Measurements from ENCODE around the gene OVOL3. TPM values are rescaled to one million over a fixed set of nuclear protein-coding genes. Genes with fewer than 3 reads are reported as not detected.

OVOL3 gene
- total and polyA plus RNA-seq, 11 donors = not detected

DNA sequence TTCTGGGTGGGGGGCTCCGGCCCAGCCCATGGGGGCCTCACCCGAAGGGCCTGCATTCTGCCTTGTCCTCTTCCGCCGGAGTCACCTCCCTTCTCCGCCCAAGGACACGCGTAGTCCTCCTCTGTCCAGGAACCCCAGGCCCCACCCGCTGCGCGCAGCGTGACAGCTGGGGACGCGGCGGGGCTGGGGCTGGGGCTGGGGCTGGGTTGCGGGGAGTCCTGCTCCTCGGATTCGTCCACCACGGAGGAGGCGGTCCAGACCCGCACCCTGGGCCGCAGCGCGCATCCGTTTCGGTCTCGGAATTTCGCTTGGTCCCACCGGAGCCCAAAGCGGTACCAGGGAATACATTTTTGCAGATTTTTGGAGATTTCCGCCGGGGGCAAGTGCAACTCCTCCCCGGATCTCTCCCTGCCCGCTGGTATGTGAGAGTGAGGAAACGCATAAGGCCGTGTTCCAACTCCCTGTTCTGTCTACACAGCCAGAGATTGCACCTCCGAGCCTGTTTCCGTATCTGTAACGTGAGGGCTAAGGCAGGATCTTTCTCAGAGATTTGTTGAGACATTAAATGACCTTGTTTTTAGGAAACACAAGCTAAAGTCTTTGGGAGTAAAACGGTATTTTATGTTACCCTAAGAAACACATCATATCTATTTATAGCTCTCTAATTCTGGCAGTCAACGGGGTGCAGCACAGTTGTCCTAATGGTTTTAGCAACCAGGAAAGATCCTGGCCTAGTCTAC lies 41.6 kb downstream of the OVOL3 start, which contains the start of gene COX7A1:
Gene COX7A1 (minus strand): TSS at position 96 of the 740 bp plus-strand sequence. CDS start 40 bp downstream, at position 56.
- no peaks in the 10 kb centered on the region for H3K27me3 ChIP-seq
- peaks cover 0 to 45% (median 25%) of the 10 kb centered on the region in 12 donors for H3K4me1 ChIP-seq
- WGBS, 4 donors = 1 to 14% (median 5%) methylated on average over 11 to 40 of the region's 40 CpGs
- H3K36me3 ChIP-seq = peaks cover 0 to 36% (median 33%) of the 10 kb centered on the region in 9 donors
- TF ChIP-seq POLR2A (IDR thresholded peaks at IDR 0.05) (peak; percentile 78 to 80), CTCF (IDR thresholded peaks at IDR 0.05) (no peak)
- ATAC-seq (peak; percentile 91 to 93 (median 92)), DNase-seq (peak; percentile 88 to 93 (median 90))
- H3K4me3 ChIP-seq = peak within 1 kb of the TSS; percentile 57 to 94 (median 79)
- intact Hi-C loops (cut with DNase I) = loop anchor here in 5 of 10 donors (1.0 kb wide), 3 partner anchors 12 to 17 kb away; partner anchors contain the start of gene CAPNS1 (in 4 of the 5)
- H3K27ac ChIP-seq = peak within 1 kb of the TSS; percentile 97 to 100 (median 99)
- no peaks in the 10 kb centered on the region for H3K9me3 ChIP-seq

DNA sequence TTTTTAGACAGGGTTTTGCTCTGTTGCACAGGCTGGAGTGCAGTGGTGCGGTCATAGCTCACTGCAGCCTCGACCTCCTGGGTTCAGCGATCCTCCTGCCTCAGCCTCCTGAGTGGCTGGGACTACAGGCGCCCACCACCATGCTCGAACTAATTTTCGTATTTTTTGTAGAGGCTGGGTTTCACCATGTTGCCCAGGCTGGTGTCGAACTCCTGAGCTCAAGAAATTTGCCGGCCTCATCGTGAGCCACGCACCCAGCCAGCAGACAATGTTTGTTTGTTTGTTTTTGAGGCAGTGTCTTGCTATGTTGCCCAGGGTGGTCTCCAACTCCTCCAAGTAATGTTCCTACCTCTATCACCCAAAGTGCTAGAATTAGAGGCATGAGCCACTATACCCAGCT lies 42.2 kb downstream of the OVOL3 start:
- Histone ChIP-seq H3K27me3 (no peaks in the 10 kb centered on the region), H3K9me3 (no peaks in the 10 kb centered on the region), H3K4me1 (peaks cover 0 to 48% (median 25%) of the 10 kb centered on the region in 12 donors), H3K36me3 (peaks cover 0 to 30% (median 27%) of the 10 kb centered on the region in 9 donors), H3K4me3 (peak overlapping the region in 11 of 12 donors; percentile 57 to 94 (median 79)), H3K27ac (peak overlapping the region; percentile 97 to 100 (median 99))
- WGBS, 4 donors = 78 to 84% (median 84%) methylated on average over 10 of the region's 10 CpGs
- ATAC-seq (no peak), DNase-seq (peak in 1 of 5 donors; percentile 46)
- TF ChIP-seq CTCF (IDR thresholded peaks at IDR 0.05) (no peak), POLR2A (IDR thresholded peaks at IDR 0.05) (no peak)
- intact Hi-C loops (cut with DNase I) = loop anchor here in 1 of 10 donors (1.0 kb wide), 1 partner anchor 13 kb away; the partner anchor contains the start of gene CAPNS1

GRCh38 chr19:36160821-36161596 lies 50.1 kb downstream of the OVOL3 start:
- H3K27me3 ChIP-seq = no peaks in the 10 kb centered on the region
- DNase-seq (no peak), ATAC-seq (peak in 3 of 4 donors; percentile 42 to 59 (median 46))
- no peaks in the 10 kb centered on the region for H3K9me3 ChIP-seq
- no peak for TF ChIP-seq CTCF (IDR thresholded peaks at IDR 0.05)
- TF ChIP-seq POLR2A (IDR thresholded peaks at IDR 0.05) = no peak
- H3K4me1 ChIP-seq = peaks cover 0 to 20% (median 2%) of the 10 kb centered on the region in 12 donors
- H3K36me3 ChIP-seq = peaks cover 0 to 20% (median 8%) of the 10 kb centered on the region in 9 donors
- peak overlapping the region in 9 of 12 donors; percentile 12 to 70 (median 53) for H3K27ac ChIP-seq
- WGBS, 4 donors = 51 to 62% (median 61%) methylated on average over 7 of the region's 7 CpGs
- no peak overlapping the region for H3K4me3 ChIP-seq
- intact Hi-C loops (cut with DNase I) = no loop called here

Other genes starting within 250 kb of the OVOL3 start
- gene APLP1, start 242.6 kb upstream of the OVOL3 start, total RNA-seq = 10 to 100 TPM in 8 of 9 donors, 1 to 10 TPM in 1; 8.9 to 44.3 (median 25.3) TPM
- gene APLP1, start 242.6 kb upstream of the OVOL3 start, polyA plus RNA-seq = 10 to 100 TPM in 1 of 2 donors, 1 to 10 TPM in 1; 2.1 to 19.0 TPM
- 10 to 100 TPM in 1 of 9 donors, 1 to 10 TPM in 7, under 1 TPM in 1; 0.79 to 12.3 (median 3.0) TPM for gene NFKBID, start 210.6 kb upstream of the OVOL3 start, total RNA-seq
- 1 to 10 TPM; 2.8 to 3.1 TPM for gene NFKBID, start 210.6 kb upstream of the OVOL3 start, polyA plus RNA-seq
- gene HCST, start 208.6 kb upstream of the OVOL3 start, total RNA-seq = 10 to 100 TPM in 2 of 9 donors, 1 to 10 TPM in 6, not detected in 1; 2.3 to 31.7 (median 4.7) TPM
- 10 to 100 TPM in 1 of 2 donors, 1 to 10 TPM in 1; 3.2 to 10.1 TPM for gene HCST, start 208.6 kb upstream of the OVOL3 start, polyA plus RNA-seq
- gene TYROBP, start 202.8 kb upstream of the OVOL3 start, total RNA-seq = 100 to 1,000 TPM in 2 of 9 donors, 10 to 100 TPM in 7; 12.6 to 237 (median 19.4) TPM
- gene TYROBP, start 202.8 kb upstream of the OVOL3 start, polyA plus RNA-seq = 10 to 100 TPM; 17.1 to 42.7 TPM
- gene LRFN3, start 174.8 kb upstream of the OVOL3 start, total RNA-seq = 10 to 100 TPM in 3 of 9 donors, 1 to 10 TPM in 6; 4.5 to 18.6 (median 8.5) TPM
- 10 to 100 TPM in 1 of 2 donors, 1 to 10 TPM in 1; 6.3 to 14.7 TPM for gene LRFN3, start 174.8 kb upstream of the OVOL3 start, polyA plus RNA-seq
- 10 to 100 TPM in 8 of 9 donors, 1 to 10 TPM in 1; 9.7 to 41.8 (median 11.4) TPM for gene SDHAF1, start 116.0 kb upstream of the OVOL3 start, total RNA-seq
- 10 to 100 TPM in 1 of 2 donors, 1 to 10 TPM in 1; 9.8 to 18.5 TPM for gene SDHAF1, start 116.0 kb upstream of the OVOL3 start, polyA plus RNA-seq
- gene SYNE4, start 102.3 kb upstream of the OVOL3 start, total RNA-seq = under 1 TPM in 5 of 9 donors, not detected in 4; 0.12 to 0.50 (median 0.19) TPM
- gene SYNE4, start 102.3 kb upstream of the OVOL3 start, polyA plus RNA-seq = under 1 TPM; 0.15 to 0.17 TPM
- gene ALKBH6, start 96.9 kb upstream of the OVOL3 start, total RNA-seq = 10 to 100 TPM in 6 of 9 donors, 1 to 10 TPM in 3; 7.3 to 22.5 (median 11.5) TPM
- 10 to 100 TPM; 13.4 TPM for gene ALKBH6, start 96.9 kb upstream of the OVOL3 start, polyA plus RNA-seq
- 1 to 10 TPM; 2.2 to 8.0 (median 4.3) TPM for gene CLIP3, start 78.3 kb upstream of the OVOL3 start, total RNA-seq
- gene CLIP3, start 78.3 kb upstream of the OVOL3 start, polyA plus RNA-seq = 1 to 10 TPM; 1.3 TPM
- gene THAP8, start 56.9 kb upstream of the OVOL3 start, total RNA-seq = 1 to 10 TPM; 2.3 to 6.0 (median 4.3) TPM
- 1 to 10 TPM; 6.0 to 7.3 TPM for gene THAP8, start 56.9 kb upstream of the OVOL3 start, polyA plus RNA-seq
- 10 to 100 TPM in 3 of 9 donors, 1 to 10 TPM in 6; 2.5 to 24.3 (median 7.7) TPM for gene WDR62, start 56.2 kb upstream of the OVOL3 start, total RNA-seq
- 10 to 100 TPM in 1 of 2 donors, 1 to 10 TPM in 1; 1.4 to 20.6 TPM for gene WDR62, start 56.2 kb upstream of the OVOL3 start, polyA plus RNA-seq
- gene POLR2I, start 3.7 kb downstream of the OVOL3 start, total RNA-seq = 100 to 1,000 TPM in 5 of 9 donors, 10 to 100 TPM in 4; 80.4 to 153 (median 107) TPM
- gene POLR2I, start 3.7 kb downstream of the OVOL3 start, polyA plus RNA-seq = 100 to 1,000 TPM in 1 of 2 donors, 10 to 100 TPM in 1; 93.1 to 180 TPM
- 100 to 1,000 TPM in 6 of 9 donors, 10 to 100 TPM in 3; 89.8 to 146 (median 111) TPM for gene TBCB, start 4.3 kb downstream of the OVOL3 start, total RNA-seq
- 100 to 1,000 TPM; 109 to 171 TPM for gene TBCB, start 4.3 kb downstream of the OVOL3 start, polyA plus RNA-seq
- 1,000 to 10,000 TPM in 1 of 9 donors, 100 to 1,000 TPM in 8; 272 to 1,054 (median 860) TPM for gene CAPNS1, start 28.9 kb downstream of the OVOL3 start, total RNA-seq
- 1,000 to 10,000 TPM in 1 of 2 donors, 100 to 1,000 TPM in 1; 956 to 1,083 TPM for gene CAPNS1, start 28.9 kb downstream of the OVOL3 start, polyA plus RNA-seq
- gene COX7A1, start 41.3 kb downstream of the OVOL3 start, total RNA-seq = 1,000 to 10,000 TPM in 7 of 9 donors, 100 to 1,000 TPM in 2; 414 to 2,982 (median 2,187) TPM
- gene COX7A1, start 41.3 kb downstream of the OVOL3 start, polyA plus RNA-seq = 1,000 to 10,000 TPM in 1 of 2 donors, 100 to 1,000 TPM in 1; 470 to 2,188 TPM
- 1 to 10 TPM; 2.3 to 4.3 (median 3.0) TPM for gene ZNF565, start 103.5 kb downstream of the OVOL3 start, total RNA-seq
- gene ZNF565, start 103.5 kb downstream of the OVOL3 start, polyA plus RNA-seq = 1 to 10 TPM; 2.6 to 3.6 TPM
- gene ZNF146, start 104.0 kb downstream of the OVOL3 start, total RNA-seq = 10 to 100 TPM; 28.2 to 53.7 (median 35.1) TPM
- 10 to 100 TPM; 14.1 to 41.1 TPM for gene ZNF146, start 104.0 kb downstream of the OVOL3 start, polyA plus RNA-seq